Chondrocyte (in vitro differentiated cells): ENCODE results near the gene AGBL4. TPM values are rescaled to one million over a fixed set of nuclear protein-coding genes. Genes with fewer than 3 reads are reported as not detected.

Experiments
- DNase-seq: peaks from one replicate; pipeline ENCODE4 v3.0.0; 2021; ENCODE audit warnings: mixed read lengths, low spot score
- H3K27ac Mint-ChIP-seq: one replicate; pipeline ENCODE4 v1.8.0; 2021; ENCODE audit warnings: mild to moderate bottlenecking, moderate library complexity, mixed read lengths; ENCODE audit not compliant: unreplicated experiment
- H3K27me3 Mint-ChIP-seq: 2 replicates; pipeline ENCODE4 v1.8.0; 2021; ENCODE audit warnings: low read depth, mixed read lengths
- H3K36me3 Mint-ChIP-seq: 2 replicates; pipeline ENCODE4 v1.8.0; 2021; ENCODE audit warnings: low read depth, mixed read lengths
- H3K4me1 Mint-ChIP-seq: 2 replicates; pipeline ENCODE4 v1.8.0; 2021; ENCODE audit warnings: low read depth, mild to moderate bottlenecking, mixed read lengths
- H3K4me3 Mint-ChIP-seq: one replicate; pipeline ENCODE4 v1.8.0; 2021; ENCODE audit warnings: mild to moderate bottlenecking, moderate library complexity, mixed read lengths; ENCODE audit not compliant: unreplicated experiment
- H3K9me3 Mint-ChIP-seq: 2 replicates; pipeline ENCODE4 v1.8.0; 2021; ENCODE audit warnings: low read depth, mixed read lengths
- CTCF ChIP-seq: fragments of 200-600 bp; sonication (generic); IDR thresholded peaks from 2 replicates; pipeline ENCODE4 v1.5.0; 2021; ENCODE audit warnings: antibody characterized with exemption, mild to moderate bottlenecking, moderate library complexity
- total RNA-seq: library from RNA; stranded (reverse); gene quantifications from 3 replicates; pipeline ENCODE4 v1.2.1, GENCODE V29; 2021

The AGBL4 gene
- total RNA-seq, 1 donor from 2014 or later, result not detected

- Mint-ChIP-seq H3K4me3 (no peak overlapping the region), H3K4me1 (no peaks in the 10 kb centered on the region), H3K27me3 (peaks cover 2% of the 10 kb centered on the region), H3K36me3 (no peaks in the 10 kb centered on the region), H3K9me3 (peaks cover 8% of the 10 kb centered on the region), H3K27ac (no peak overlapping the region)
- DNase-seq, result no peak
- no peak for TF ChIP-seq CTCF
Measured at GRCh38 chr1:49052102-49052501, 971.7 kb downstream of the AGBL4 start.

GRCh38 chr1:49051647-49052046 is 972.1 kb downstream of the AGBL4 start:
- Mint-ChIP-seq H3K4me1 (no peaks in the 10 kb centered on the region), H3K27me3 (peaks cover 2% of the 10 kb centered on the region), H3K27ac (no peak overlapping the region), H3K4me3 (no peak overlapping the region), H3K9me3 (peaks cover 8% of the 10 kb centered on the region), H3K36me3 (no peaks in the 10 kb centered on the region)
- no peak for TF ChIP-seq CTCF
- no peak for DNase-seq

- Mint-ChIP-seq H3K9me3 (peaks cover 8% of the 10 kb centered on the region), H3K27me3 (peaks cover 2% of the 10 kb centered on the region), H3K4me3 (no peak overlapping the region), H3K4me1 (no peaks in the 10 kb centered on the region), H3K27ac (no peak overlapping the region), H3K36me3 (no peaks in the 10 kb centered on the region)
- no peak for DNase-seq
- no peak for TF ChIP-seq CTCF
Measured at GRCh38 chr1:49050041-49050440, 973.7 kb downstream of the AGBL4 start.

- no peak for TF ChIP-seq CTCF
- H3K9me3 Mint-ChIP-seq, result peaks cover 8% of the 10 kb centered on the region
- H3K27me3 Mint-ChIP-seq, result peaks cover 2% of the 10 kb centered on the region
- DNase-seq, result no peak
- H3K27ac Mint-ChIP-seq, result no peak overlapping the region
- H3K36me3 Mint-ChIP-seq, result no peaks in the 10 kb centered on the region
- no peaks in the 10 kb centered on the region for H3K4me1 Mint-ChIP-seq
- H3K4me3 Mint-ChIP-seq, result no peak overlapping the region
Measured at GRCh38 chr1:49048188-49048587, 975.6 kb downstream of the AGBL4 start.

GRCh38 chr1:49046305-49046704 is 977.4 kb downstream of the AGBL4 start:
- Mint-ChIP-seq H3K4me1 (no peaks in the 10 kb centered on the region), H3K4me3 (no peak overlapping the region), H3K27me3 (peaks cover 2% of the 10 kb centered on the region), H3K27ac (no peak overlapping the region), H3K36me3 (no peaks in the 10 kb centered on the region), H3K9me3 (peaks cover 13% of the 10 kb centered on the region)
- DNase-seq, result no peak
- no peak for TF ChIP-seq CTCF
